NCI-H2171 treated with DMSO at 0.1 percent for 48 hours (cell line): Measurements from ENCODE around the gene NUDC.

ENCODE experiments used
- DNase-seq: peaks from one replicate; lab custom pipeline; 2025; lab: John Stamatoyannopoulos, UW

The NUDC gene

DNA sequence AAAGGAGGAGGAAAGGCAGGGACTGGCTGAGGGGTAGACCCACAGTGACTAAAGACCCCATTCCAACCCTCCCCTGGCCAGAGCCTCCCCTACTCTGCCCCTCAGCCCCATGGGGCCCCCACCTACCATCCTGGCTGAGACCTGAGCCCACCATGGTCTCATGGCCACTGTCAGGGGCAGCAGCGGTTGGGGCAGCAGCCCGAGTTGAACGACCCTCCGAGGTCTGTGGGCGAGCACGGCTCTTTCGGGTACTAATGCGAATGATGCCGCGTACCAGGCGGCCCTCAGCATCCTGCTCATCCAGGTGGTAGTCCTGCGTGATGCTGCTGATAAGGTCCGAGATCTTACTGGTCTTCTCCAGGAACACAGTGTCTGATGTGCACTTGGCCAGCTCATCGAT, 29.7 kb downstream of the NUDC start:
- no peak for DNase-seq

DNA sequence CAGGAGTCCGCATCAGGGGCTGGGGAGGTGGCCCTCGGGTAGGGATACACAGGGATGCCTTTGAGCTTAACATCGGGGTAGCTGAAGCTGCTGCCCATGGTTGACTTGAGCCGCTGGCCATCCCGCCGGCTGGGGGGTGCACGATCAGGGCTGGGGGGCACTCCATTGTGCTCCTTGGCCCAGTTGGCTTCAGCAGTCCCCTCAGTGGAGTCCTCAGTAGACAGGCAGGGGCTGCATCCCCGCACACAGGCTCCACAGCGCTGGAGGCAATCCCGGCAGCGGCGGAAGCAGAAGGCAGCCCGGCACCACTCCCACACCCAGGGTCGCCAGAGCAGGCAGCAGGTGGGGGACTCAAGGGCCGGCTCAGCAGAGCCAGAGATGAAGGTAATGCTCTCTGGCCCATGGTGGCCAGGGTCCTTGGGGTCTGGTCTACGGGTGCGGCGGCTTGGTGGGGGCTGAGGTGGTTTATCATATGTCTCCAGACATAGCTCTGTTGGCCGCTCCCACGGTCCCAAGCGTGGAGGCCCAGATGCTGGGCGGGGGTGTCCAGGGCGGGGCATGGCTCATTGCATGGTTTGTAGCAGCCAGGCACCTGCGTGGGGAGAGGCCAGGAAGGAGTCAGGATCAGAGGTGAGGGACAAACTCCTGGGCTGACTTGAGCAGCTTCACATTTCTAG, 30.4 kb downstream of the NUDC start:
- no peak for DNase-seq

DNA sequence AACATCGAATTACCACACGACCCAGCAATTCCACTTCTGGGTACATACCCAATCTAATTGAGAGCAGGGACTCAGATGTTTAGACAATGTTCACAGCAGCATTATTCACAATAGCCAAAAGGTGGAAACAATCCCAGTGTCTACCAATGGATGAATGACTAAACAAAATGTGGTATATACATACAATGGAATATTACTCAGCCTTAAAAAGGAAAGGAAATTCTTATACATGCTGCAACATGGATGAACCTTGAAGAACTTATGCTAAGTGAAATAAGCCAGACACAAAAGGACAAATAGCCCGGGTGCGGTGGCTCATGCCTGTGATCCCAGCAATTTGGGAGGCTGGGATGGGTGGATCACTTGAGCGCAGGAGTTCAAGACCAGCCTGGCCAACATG, 31.8 kb downstream of the NUDC start:
- DNase-seq = no peak

DNA sequence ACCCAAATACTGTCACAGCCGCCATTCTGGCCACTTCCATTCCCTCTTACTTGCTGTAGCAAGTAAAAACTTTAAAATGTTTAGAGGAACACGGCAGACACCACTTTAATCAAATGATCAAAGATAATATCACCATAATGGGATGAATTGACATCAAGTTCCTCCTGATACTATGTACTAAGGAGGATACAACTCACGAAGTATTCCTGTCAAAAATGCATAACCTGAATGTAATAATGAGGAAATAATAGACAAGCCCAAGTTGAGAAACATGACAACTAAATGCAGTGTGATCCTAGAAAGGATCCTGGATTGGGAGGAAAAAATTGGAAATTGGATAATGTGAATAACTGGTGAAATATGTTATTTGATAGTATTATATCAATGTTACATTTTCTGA, 34.8 kb downstream of the NUDC start:
- no peak for DNase-seq

DNA sequence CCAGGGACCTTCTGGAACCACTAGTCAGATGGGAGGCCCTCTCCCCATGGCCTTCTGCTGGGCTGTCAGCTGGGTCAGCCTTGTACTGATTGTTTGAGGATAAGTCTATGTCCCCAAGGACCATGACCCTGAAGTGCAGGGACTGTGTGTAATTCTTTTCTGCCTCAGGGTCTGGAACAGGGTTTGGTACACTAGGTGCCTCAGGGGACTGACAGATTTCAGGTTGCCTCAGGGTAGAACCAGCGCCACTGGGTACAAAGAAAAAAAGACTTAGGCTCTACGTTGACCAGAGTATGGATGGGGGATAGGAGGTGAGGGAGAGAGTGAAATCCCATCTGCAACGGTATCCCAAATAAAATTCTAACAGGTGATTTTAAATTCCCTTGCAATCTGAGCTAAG, 35.8 kb downstream of the NUDC start:
- DNase-seq = no peak

DNA sequence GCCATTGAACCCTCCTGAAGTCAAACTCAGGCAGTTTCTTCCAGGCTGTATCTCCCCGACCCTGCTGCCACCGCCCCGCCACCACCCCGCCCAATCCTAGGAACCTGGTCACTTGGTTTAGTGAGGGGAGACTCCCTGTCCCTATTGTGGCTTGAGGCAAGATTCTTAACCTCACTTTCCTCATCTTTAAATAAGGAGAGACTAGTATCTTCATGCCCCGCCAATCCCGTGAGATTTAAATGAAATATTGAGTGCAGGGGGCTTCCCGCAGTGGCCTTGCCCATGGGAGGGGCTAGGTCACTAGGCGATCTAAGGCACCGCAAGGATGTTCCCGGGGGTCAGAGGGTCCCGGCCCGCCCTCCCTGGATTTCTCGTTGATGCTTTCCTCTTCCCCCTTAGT, 37.7 kb downstream of the NUDC start:
- DNase-seq = no peak

DNA sequence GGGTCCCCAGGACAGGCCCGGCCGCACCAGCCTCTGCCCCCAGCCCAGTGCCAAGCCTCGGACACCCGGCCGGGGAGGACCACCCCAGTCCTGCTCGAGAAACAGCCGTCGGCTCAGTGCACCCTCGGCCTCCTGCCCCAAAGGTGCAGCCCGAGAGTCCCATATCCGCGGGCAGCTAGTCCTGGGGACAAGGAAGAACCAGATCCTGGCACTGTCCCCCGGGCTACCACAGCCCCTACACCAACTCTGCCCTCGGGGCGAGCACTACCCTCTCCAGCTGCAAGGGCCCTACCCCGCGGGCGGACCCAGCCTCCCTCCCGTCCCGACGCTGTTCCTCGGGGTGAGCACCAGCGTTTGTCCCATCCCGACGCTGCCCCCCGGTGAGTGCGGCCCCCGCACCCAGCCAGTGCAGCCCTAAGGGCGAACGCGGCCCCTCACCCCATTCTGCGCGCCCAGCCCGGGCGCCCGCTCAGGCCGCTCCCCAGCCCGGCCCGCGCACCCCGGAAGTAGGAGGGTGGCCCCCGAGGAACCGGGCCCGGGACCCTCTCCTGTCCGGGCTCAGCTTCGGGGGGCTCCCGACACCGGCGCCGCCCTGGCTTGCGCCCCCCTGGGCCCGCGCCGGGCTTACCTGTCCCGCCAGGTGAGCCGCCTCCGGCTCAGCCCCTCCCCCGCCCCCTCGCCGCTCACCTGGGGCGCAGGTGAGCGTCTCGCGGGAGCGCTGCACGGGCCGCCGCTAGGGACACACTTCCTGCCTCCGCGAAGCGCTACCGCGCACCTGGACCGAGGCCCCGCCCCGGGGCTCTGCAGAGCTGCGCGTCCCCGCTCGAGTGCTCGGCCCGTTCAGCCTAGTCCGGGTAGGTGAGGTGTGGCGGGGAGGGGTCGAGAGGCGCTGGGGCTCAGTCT, 38.4 kb downstream of the NUDC start, which contains the start of gene KDF1:
KDF1 (minus strand) TSS at position 747 of the 903 bp plus-strand sequence. CDS start 8,088 bp downstream, outside the sequence.
- DNase-seq = peak; percentile 69

DNA sequence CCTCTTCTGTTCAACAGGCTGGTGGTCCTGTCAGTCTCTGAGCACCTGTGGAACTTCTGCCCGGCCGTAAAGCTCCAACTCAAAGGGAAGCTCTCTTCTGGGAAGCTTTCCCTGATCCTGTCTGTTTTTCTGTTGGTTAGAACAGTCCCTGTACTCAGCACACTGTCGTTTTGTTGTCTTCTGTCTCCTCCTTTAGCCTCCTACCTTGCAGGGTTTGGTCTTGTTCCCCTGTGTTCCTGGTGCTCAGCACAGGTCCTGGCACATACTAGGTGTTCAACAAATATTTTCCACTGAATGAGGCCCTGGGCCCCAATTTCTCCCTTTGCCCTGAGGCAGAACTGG, 39.1 kb downstream of the NUDC start:
- no peak for DNase-seq

DNA sequence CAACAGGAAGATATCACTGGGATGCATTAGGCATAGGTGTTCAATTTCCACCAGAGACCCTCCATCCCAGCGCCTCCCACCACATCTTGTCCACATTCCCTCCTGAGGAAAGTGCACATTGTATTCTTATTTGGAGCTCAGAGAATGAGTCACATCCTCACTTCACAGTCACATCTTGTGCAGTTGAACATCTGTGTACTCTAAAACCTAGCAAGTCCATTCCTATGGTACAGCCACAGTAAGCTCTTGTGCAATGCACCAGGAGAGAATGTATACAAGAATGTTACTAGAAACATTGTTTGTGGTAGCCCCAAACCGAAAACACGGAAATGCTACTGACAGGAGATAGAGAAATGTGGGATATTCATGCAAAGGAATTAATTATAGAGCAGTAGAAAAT, 40.3 kb downstream of the NUDC start:
- no peak for DNase-seq

DNA sequence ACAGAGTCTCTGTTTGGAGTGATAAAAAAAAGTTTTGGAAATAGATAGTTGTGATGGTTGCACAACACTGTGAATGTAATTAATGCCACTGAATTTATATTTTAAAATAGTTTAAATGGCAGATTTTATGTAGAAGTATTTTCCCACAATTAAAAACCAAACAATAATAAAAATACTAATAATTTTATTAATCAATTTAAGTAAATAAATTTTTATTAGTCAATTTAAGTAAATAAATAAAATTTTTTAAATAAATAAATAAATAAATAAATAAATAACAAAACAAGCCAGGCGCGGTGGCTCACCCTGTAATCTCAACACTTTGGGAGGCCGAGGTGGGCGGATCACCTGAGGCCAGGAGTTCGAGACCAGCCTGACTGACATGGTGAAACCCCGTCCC, 43.7 kb downstream of the NUDC start:
- no peak for DNase-seq

DNA sequence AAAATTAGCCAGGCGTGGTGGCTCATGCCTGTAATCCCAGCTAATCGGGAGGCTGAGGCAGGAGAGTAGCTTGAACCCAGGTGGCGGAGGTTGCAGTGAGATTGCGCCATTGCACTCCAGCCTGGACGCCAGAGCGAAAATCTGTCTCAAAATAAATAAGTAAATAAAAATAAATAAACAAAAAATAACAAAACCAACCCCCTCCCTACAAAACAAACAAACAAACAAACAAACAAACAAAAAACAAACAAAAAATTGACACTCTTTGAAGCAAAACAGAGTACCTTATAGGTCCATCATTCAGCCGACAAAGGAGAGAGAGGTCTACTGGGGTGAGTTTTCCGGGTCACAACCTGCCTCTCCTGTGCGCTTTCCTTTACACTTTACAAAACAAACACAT, 44.1 kb downstream of the NUDC start:
- no peak for DNase-seq

DNA sequence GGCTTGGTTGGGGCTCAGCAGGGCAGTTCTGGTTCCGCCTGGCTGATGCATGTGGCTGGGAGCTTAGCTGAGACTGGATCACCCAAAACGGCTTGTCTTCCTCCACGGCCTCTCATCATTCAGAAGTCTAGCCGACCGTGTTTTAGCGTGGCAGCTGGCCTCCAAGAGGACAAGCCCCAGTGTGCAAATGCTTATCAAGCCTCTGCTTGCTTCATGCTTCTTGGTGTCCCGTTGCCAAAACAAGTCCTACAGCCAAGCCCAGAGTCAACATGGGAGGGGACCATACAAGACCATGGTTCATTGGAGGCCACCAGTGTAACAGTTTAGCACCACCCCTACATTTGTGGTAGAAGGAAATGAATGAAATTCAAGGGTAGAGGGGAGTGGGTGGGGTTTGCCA, 49.3 kb downstream of the NUDC start:
- peak; percentile 60 for DNase-seq

DNA sequence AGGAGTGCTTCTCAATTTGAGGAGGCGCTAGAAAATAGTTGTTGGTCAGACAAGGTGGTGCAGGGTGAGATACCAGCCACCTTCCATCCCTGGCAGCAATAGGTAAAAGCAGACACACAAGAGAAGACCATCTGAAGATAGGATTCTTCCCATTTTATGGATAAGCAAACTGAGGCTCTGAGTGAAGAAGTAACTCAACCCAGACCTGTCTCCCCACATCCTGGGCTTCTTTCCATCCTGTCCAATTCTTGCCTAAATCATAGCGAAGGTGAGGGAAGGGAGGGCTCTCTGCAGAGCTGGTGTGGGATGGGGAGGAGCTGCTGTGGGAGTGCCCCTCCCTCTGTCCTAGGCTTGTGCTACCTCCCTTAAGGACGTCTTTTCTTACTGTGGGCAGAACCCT, 50.0 kb downstream of the NUDC start:
- DNase-seq = no peak

DNA sequence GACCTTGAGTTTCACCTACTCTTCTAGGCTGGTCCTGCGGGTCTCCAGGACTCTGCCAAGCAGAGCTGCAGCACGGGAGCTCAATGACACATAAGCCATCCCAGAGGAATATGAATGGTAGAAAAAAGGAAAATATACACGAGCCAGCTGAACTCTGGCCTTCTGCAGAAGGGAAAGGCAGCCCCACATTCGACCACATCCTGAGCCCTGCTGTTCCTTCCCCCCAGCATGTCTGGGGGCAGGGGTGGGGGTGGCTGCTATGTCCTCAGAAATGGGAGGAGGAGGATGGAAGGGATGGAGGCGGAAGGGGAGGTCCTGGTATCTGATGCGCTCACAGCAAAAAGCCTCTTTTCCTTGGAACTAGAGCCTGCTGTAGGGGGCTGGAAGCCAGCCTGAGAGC, 50.8 kb downstream of the NUDC start:
- DNase-seq = no peak

DNA sequence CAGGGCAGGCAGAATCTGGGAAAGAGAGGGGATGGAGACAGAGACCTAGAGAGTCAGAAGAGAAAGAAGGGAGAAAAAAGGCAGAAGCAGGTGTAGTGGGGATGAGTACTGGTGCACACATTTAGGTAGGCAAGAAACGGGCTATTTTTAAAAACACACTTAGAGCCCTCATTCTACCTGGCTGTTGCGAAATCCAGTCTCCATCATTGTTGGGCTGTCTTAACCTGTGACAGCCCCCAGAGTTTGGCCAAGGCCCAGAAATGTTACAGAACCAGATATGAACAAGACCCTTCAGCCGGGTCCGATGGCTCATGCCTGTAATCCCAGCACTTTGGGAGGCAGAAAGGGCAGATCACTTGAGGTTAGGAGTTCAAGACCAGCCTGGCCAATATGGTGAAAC, 51.3 kb downstream of the NUDC start:
- DNase-seq = no peak

DNA sequence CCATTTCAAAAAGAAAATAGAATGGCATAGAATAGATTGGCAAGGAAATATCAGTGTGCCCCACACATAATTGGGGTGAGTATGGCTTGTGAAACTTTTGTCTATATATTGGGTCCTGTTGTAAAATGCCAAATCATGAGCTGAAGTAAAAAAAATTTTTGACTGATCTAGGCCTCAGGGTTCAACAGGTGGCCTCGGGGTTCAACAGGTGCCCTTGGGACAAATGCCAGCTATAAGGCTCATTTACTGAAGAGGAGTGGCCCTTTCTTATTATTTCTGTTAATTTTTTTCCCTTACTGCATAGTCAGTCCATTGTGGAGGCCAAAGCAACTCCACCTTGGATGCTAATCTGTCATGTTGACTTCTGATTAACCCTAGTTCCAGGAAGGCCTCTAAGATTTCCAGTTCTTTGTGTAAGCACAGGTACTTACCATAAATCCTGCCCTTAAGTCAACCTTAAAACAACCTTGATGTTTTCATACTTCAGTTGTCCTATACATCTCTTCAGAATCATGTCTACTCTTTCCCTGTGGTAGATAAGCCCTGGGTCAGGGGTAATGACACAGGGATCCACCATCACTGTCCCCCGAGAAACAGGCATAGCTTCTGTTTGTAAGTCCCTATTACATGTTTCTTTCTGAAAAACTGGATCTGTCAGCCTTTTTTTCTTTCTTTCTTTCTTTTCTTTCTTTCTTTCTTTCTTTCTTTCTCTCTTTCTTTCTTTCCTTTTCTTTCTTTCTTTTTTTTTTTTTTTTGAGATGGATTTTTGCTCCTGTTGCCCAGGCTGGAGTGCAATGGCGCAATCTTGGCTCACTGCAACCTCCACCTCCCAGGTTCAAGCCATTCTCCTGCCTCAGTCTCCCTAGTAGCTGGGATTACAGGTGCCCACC, 55.3 kb downstream of the NUDC start:
- DNase-seq = no peak

DNA sequence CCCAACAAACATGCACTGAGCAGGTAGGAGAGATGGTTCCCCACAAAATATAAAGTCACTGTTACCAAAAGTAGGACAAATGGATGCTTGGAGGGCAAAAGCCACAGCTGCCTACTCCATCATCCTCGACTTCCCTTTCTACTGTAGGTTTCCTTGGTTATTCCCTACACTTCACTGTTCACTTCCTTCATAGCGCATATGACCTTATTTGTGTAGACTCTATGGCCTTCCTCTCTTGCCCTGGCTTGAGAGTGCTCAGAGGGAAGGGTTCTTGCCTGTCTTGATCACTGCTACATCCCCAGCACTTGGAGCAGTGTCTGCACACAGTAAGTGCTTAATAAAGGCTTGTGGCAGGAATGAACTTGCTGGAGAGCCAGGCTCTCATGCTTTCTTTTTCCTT, 57.4 kb downstream of the NUDC start:
- DNase-seq = no peak

DNA sequence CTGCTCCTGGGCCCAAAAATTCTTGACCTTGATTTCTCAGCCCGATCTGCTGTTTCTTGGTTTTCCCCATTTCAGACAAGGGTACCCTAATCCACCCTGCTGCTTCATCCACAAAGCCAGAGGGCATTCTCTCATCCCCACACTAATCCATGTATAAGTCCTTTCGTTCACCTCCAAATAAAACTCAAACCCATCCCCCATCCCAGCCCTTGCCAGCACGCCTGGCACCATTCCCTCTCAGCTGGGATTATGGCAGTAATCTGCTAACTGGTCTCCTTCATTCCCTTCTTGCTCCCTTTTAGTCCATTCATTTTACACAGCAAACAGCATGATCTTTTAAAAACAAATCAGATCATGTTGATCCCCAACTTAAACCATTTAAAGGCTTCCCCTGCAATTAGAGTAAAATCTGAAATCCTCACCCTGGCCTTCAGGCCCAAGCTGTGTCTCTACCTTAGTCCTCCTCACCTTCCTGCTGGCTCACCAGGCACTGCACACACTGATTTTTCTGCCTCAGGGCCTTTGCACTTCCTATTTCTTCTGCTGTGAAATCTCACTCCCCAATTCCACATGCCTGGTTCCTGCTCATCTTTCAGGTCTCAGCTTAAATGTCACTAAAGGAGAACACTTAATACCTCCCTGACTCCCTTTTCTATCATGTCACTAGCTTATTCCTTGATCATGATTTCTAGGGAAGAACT, 59.8 kb downstream of the NUDC start:
- no peak for DNase-seq

DNA sequence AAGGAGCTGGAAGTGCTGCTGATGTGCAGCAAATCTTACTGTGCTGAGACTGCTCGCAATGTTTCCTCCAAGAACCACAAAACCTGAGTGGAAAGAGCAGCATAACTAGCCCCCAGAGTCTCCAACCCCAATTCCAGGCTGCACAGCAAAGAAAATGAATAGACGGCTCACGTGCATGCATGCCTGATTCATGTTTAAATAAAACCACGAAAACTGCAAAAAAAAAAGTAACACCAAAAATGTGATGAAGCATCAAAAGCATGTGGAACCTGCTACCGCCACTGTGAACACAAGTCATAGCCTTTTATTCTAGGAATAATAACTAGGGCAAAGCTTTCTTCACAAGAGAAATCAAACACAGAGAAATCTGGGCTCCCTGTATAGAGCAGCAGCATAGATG, 62.3 kb downstream of the NUDC start:
- no peak for DNase-seq

DNA sequence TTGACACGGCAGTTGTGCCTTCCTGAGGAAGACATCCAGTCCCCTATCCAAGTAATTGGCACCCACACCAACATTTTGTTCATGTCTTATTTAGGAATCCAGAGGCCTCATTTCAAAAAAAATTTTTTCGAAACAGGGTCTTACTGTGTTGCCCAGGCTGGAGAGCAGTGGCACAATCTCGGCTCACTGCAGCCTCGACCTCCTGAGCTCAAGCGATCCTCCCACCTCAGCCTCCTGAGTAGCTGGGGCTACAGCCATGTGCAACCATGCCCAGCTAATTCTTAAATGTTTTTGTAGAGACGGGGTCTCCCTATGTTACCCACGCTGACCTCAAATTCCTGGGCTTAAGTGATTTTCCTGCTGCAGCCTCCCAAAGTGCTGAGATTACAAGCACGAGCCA, 62.7 kb downstream of the NUDC start:
- DNase-seq = no peak

DNA sequence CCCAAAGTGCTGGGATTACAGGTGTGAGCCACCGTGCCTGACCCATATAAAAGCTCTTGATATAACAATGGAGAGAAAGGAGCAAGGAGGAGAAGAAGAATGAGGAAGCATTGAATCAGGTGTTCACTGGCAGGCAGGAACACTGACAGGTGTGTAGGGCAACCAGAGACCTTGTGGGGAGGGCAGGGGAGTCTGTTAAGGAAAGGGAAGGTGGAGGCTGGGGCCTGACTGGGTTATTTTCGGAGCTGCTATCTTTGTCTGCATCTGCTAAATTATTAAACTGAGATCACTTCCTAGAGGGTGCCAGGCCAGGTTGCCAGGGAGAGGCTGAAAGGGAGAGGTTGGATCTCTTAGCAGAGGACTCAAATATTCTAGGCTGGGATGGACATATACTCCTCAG, 65.1 kb downstream of the NUDC start:
- no peak for DNase-seq
